Measurements from ENCODE around the gene VIL1. TPM values are rescaled to one million over a fixed set of nuclear protein-coding genes. Genes with fewer than 3 reads are reported as not detected.

Gene VIL1
- total and polyA plus RNA-seq, 2 of the 13 experiments (the other 11 are each of a cell fraction or from before 2014, with no cell fraction given), result 287 to 301 TPM

- Histone ChIP-seq H3K4me1 (ENCODE audit: insufficient read depth, low read length) (peaks cover 77% of the 10 kb centered on the region), H3K27ac (ENCODE audit: extremely low read length, insufficient read depth, low read length) (no peak overlapping the region), H3K9ac (ENCODE audit: insufficient read depth, low read depth, low read length) (peak overlapping the region; percentile 58), H3K36me3 (replicated peaks in 1 of 2; ENCODE audit: control insufficient read depth in 1 of 2, insufficient read depth in 2 of 2, low read length in 2 of 2) (no peaks in the 10 kb centered on the region), H3K79me2 (ENCODE audit: insufficient read depth, low read length) (no peaks in the 10 kb centered on the region), H3K27me3 (ENCODE audit: control insufficient read depth in 1 of 2, insufficient read depth in 2 of 2, low read length in 2 of 2) (peaks cover 6 to 20% of the 10 kb centered on the region in 2 experiments; a peak in 4 of 5 replicates), H3K9me3 (ENCODE audit: low read length) (no peaks in the 10 kb centered on the region), H3K4me2 (ENCODE audit: low read depth, low read length) (peak overlapping the region; percentile 87), H2AFZ (ENCODE audit: low read length) (no peak overlapping the region), H3K4me3 (replicated peaks in 1 of 3; ENCODE audit: insufficient read depth in 1 of 3, low read depth in 2 of 3, low read length in 3 of 3) (peak overlapping the region; percentile 9 to 57 (median 11); a peak in 3 of 6 replicates), H4K20me1 (ENCODE audit: insufficient read depth, low read length) (no peaks in the 10 kb centered on the region)
- POLR2A ChIA-PET, result interaction anchor here (0.6 to 2.6 kb wide), 15 partner anchors 9 to 117 kb away, joined by 3 to 14 read pairs (median 5); partner anchors contain the start of genes AAMP, CATIP, CTDSP1 and PNKD
- no peak for ATAC-seq
- intact Hi-C loops (cut with micrococcal nuclease; ENCODE audit: unreplicated experiment), result loop anchor here (2.0 kb wide), 1 partner anchor 87 kb away; no protein-coding TSS in a partner anchor
- BruUV-seq (replicated peaks), result no TSS peak
- 58% methylated on average over 28 of the region's 38 CpGs for WGBS (ENCODE audit: low lambda C conversion rate)
- DNase-seq (ENCODE audit: low spot score), result peak; percentile 86
- CTCF ChIA-PET (ENCODE audit: low intra/inter-chr PET ratio, low total read pairs), result no interaction called here
- in situ Hi-C loops (cut with HindIII; ENCODE audit: extremely low pct_ligation_motif_present, low pct_unique_long_range_greater_than_20kb), result no loop called here
- peak; percentile 83 for FAIRE-seq
- TF ChIP-seq ARID2 (CRISPR knock-in tag; IDR thresholded peaks at IDR 0.05; ENCODE audit: borderline replicate concordance) (no peak), KDM4B (CRISPR knock-in tag; IDR thresholded peaks at IDR 0.05) (no peak), ZBTB44 (CRISPR knock-in tag; IDR thresholded peaks at IDR 0.05) (no peak), ZBTB25 (CRISPR knock-in tag; IDR thresholded peaks at IDR 0.05) (peak; percentile 36; the same call in 1 of the 2 replicates), ZHX1 (CRISPR knock-in tag; IDR thresholded peaks at IDR 0.05; ENCODE audit: low read depth) (peak; percentile 51), ZNF670 (CRISPR knock-in tag; IDR thresholded peaks at IDR 0.05; ENCODE audit: borderline replicate concordance) (0 out of 2 replicates have a peak, but pooled peaks have one; percentile 27), NR2F6 (IDR thresholded peaks at IDR 0.05) (peak; percentile 89), NR2F6 (CRISPR knock-in tag; IDR thresholded peaks at IDR 0.05) (peak; percentile 86; the same call in 1 of the 2 replicates), RBAK (CRISPR knock-in tag; IDR thresholded peaks at IDR 0.05) (no peak), SRF (IDR thresholded peaks at IDR 0.05; ENCODE audit: low read depth, low read length) (no peak), NR2F1 (CRISPR knock-in tag; IDR thresholded peaks at IDR 0.05) (peak; percentile 52 to 64), HNF4A (CRISPR knock-in tag; IDR thresholded peaks at IDR 0.05) (0 out of 2 replicates have a peak, but pooled peaks have one; percentile 35)
- TF ChIP-seq, protein P1, sequence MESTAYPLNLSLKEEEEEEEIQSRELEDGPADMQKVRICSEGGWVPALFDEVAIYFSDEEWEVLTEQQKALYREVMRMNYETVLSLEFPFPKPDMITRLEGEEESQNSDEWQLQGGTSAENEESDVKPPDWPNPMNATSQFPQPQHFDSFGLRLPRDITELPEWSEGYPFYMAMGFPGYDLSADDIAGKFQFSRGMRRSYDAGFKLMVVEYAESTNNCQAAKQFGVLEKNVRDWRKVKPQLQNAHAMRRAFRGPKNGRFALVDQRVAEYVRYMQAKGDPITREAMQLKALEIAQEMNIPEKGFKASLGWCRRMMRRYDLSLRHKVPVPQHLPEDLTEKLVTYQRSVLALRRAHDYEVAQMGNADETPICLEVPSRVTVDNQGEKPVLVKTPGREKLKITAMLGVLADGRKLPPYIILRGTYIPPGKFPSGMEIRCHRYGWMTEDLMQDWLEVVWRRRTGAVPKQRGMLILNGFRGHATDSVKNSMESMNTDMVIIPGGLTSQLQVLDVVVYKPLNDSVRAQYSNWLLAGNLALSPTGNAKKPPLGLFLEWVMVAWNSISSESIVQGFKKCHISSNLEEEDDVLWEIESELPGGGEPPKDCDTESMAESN (CRISPR knock-in tag; conservative IDR thresholded peaks at IDR 0.05), result peak; percentile 52; the same call in 1 of the 2 replicates
- TF ChIP-seq, protein P2, sequence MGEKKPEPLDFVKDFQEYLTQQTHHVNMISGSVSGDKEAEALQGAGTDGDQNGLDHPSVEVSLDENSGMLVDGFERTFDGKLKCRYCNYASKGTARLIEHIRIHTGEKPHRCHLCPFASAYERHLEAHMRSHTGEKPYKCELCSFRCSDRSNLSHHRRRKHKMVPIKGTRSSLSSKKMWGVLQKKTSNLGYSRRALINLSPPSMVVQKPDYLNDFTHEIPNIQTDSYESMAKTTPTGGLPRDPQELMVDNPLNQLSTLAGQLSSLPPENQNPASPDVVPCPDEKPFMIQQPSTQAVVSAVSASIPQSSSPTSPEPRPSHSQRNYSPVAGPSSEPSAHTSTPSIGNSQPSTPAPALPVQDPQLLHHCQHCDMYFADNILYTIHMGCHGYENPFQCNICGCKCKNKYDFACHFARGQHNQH (CRISPR knock-in tag; IDR thresholded peaks at IDR 0.05), result peak; percentile 37; the same call in 1 of the 2 replicates
Measured at GRCh38 chr2:218387369-218388194, 31.3 kb upstream of the VIL1 start.

All from HepG2 (cell line).